Measurements from ENCODE around the gene KCNK3. TPM values are rescaled to one million over a fixed set of nuclear protein-coding genes. Genes with fewer than 3 reads are reported as not detected.

Gene KCNK3
- total and polyA plus RNA-seq, 2 experiments from 2014 or later = not detected

DNA sequence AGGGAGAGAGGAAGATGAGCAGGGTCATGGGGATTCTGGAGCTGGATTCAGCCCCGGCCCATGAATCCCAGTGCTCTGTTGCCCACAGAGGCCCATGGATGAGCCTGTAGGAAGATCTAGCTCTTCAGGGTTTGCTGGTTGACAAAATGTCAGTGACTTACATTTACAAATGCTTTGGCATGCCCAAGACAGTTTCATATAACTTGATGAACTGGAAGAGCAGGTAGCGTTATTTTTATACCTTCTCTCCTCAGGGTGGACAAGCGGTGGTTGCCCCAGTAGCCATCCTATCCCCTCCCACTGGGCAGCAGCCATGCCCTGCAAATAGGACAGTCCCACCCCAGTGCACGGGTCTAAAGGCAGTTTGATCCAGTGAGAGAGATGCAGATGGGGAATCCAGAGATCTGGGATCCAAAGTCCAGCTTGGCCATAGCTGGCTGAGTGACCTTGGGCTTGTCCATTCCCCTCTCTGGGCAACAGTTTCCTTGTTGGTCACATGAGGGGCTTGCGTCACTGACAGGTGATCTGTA, 21.5 kb upstream of the KCNK3 start:
- H3K9me2 ChIP-seq (ENCODE audit: insufficient read depth) = no peaks in the 10 kb centered on the region
- H3K27me3 ChIP-seq (replicated peaks; ENCODE audit: insufficient read depth) = peaks cover 15% of the 10 kb centered on the region; the same call in 1 of the 2 replicates
- in situ Hi-C loops (cut with MboI) = no loop called here
- no peak for DNase-seq
- H3K9me3 ChIP-seq (ENCODE audit: low read depth) = no peaks in the 10 kb centered on the region
- H3K4me2 ChIP-seq (ENCODE audit: unreplicated experiment) = no peak overlapping the region
- no peak overlapping the region for H3K27ac ChIP-seq
- no peak overlapping the region for H2AFZ ChIP-seq
- H3K79me2 ChIP-seq (ENCODE audit: insufficient read depth) = no peaks in the 10 kb centered on the region
- 0 out of 2 replicates have a peak, but pooled peaks cover 6% of the 10 kb centered on the region for H3F3A ChIP-seq (ENCODE audit: insufficient read depth)
- no peaks in the 10 kb centered on the region for H3K36me3 ChIP-seq (ENCODE audit: low read depth)
- H3K4me3 ChIP-seq = no peak overlapping the region
- TF ChIP-seq EZH2phosphoT487 (IDR thresholded peaks at IDR 0.05; ENCODE audit: insufficient read depth, low read depth) = no peak
- TF ChIP-seq EZH2 (IDR thresholded peaks at IDR 0.05; ENCODE audit: insufficient read depth, poor library complexity, severe bottlenecking) = no peak
- no peak overlapping the region for H3K9ac ChIP-seq
- 88 to 92% methylated on average over 5 of the region's 5 CpGs for WGBS, 2 experiments (ENCODE audit: low coverage in 1 of 2, low lambda C conversion rate in 2 of 2, missing lambda C conversion rate in 2 of 2)
- H3K4me1 ChIP-seq (ENCODE audit: insufficient read depth) = peaks cover 14% of the 10 kb centered on the region
- no peaks in the 10 kb centered on the region for H4K20me1 ChIP-seq (ENCODE audit: insufficient read depth)

- no peak overlapping the region for H3K27ac ChIP-seq
- in situ Hi-C loops (cut with MboI) = no loop called here
- DNase-seq = no peak
- H3K9me2 ChIP-seq (ENCODE audit: insufficient read depth) = no peaks in the 10 kb centered on the region
- no peak overlapping the region for H3K9ac ChIP-seq
- 0 out of 2 replicates have a peak, but pooled peaks cover 6% of the 10 kb centered on the region for H3F3A ChIP-seq (ENCODE audit: insufficient read depth)
- no peak overlapping the region for H2AFZ ChIP-seq
- TF ChIP-seq EZH2phosphoT487 (IDR thresholded peaks at IDR 0.05; ENCODE audit: insufficient read depth, low read depth) (no peak), EZH2 (IDR thresholded peaks at IDR 0.05; ENCODE audit: insufficient read depth, poor library complexity, severe bottlenecking) (no peak)
- no peaks in the 10 kb centered on the region for H3K79me2 ChIP-seq (ENCODE audit: insufficient read depth)
- no peak overlapping the region for H3K4me3 ChIP-seq
- no peak overlapping the region for H3K4me2 ChIP-seq (ENCODE audit: unreplicated experiment)
- 74 to 77% methylated on average over 5 of the region's 5 CpGs for WGBS, 2 experiments (ENCODE audit: low coverage in 1 of 2, low lambda C conversion rate in 2 of 2, missing lambda C conversion rate in 2 of 2)
- peaks cover 15% of the 10 kb centered on the region; the same call in 1 of the 2 replicates for H3K27me3 ChIP-seq (replicated peaks; ENCODE audit: insufficient read depth)
- no peaks in the 10 kb centered on the region for H3K36me3 ChIP-seq (ENCODE audit: low read depth)
- no peaks in the 10 kb centered on the region for H4K20me1 ChIP-seq (ENCODE audit: insufficient read depth)
- H3K4me1 ChIP-seq (ENCODE audit: insufficient read depth) = peaks cover 11% of the 10 kb centered on the region
- no peaks in the 10 kb centered on the region for H3K9me3 ChIP-seq (ENCODE audit: low read depth)
These were observed 20.8 kb upstream of the KCNK3 start for GRCh38 chr2:26671691-26672090.

GRCh38 chr2:26672112-26672817, 20.3 kb upstream of the KCNK3 start:
- Histone ChIP-seq H3K36me3 (ENCODE audit: low read depth) (no peaks in the 10 kb centered on the region), H4K20me1 (ENCODE audit: insufficient read depth) (no peaks in the 10 kb centered on the region), H3K9me3 (ENCODE audit: low read depth) (no peaks in the 10 kb centered on the region), H3K27ac (no peak overlapping the region), H3F3A (ENCODE audit: insufficient read depth) (0 out of 2 replicates have a peak, but pooled peaks cover 6% of the 10 kb centered on the region), H3K27me3 (replicated peaks; ENCODE audit: insufficient read depth) (peaks cover 15% of the 10 kb centered on the region; the same call in 1 of the 2 replicates), H3K4me3 (no peak overlapping the region), H3K4me1 (ENCODE audit: insufficient read depth) (peaks cover 11% of the 10 kb centered on the region), H3K79me2 (ENCODE audit: insufficient read depth) (no peaks in the 10 kb centered on the region), H3K9me2 (ENCODE audit: insufficient read depth) (no peaks in the 10 kb centered on the region), H3K9ac (no peak overlapping the region), H3K4me2 (ENCODE audit: unreplicated experiment) (no peak overlapping the region), H2AFZ (no peak overlapping the region)
- TF ChIP-seq EZH2phosphoT487 (IDR thresholded peaks at IDR 0.05; ENCODE audit: insufficient read depth, low read depth) (no peak), EZH2 (IDR thresholded peaks at IDR 0.05; ENCODE audit: insufficient read depth, poor library complexity, severe bottlenecking) (no peak)
- WGBS, 2 experiments (ENCODE audit: low coverage in 1 of 2, low lambda C conversion rate in 2 of 2, missing lambda C conversion rate in 2 of 2) = 56 to 57% methylated on average over 9 to 11 of the region's 11 CpGs
- in situ Hi-C loops (cut with MboI) = no loop called here
- no peak for DNase-seq

DNA sequence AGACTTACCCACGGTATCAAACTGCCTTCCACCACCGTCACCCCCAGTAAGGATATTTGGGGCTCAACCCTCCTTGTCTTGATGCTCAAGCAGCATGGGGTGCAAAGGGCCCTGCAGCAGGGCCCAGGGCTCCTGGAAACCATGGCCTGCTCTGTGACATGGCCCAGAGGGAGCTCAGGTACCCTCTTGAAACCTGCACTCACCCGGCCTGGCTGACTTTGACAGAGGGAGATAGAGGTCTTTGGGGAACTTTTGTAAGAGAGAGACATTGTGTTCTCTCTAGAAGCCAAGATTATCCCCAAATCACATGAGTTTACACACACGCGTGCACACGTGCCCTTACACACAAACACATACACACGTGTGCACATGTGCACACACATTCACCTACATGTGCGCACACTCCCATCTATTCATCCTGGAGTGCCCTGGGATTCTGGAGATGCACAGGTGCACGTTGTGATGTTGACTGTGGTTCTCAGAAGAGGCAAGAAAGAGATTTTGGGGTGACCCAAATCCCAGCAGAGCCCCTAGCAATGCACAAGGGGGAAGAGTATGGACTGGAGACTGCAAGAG, 19.6 kb upstream of the KCNK3 start:
- WGBS, 2 experiments (ENCODE audit: low coverage in 1 of 2, low lambda C conversion rate in 2 of 2, missing lambda C conversion rate in 2 of 2) = 67 to 68% methylated on average over 9 of the region's 9 CpGs
- in situ Hi-C loops (cut with MboI) = no loop called here
- Histone ChIP-seq H3K9ac (no peak overlapping the region), H3K9me3 (ENCODE audit: low read depth) (no peaks in the 10 kb centered on the region), H2AFZ (no peak overlapping the region), H3K4me1 (ENCODE audit: insufficient read depth) (peaks cover 11% of the 10 kb centered on the region), H3K27ac (no peak overlapping the region), H3K36me3 (ENCODE audit: low read depth) (no peaks in the 10 kb centered on the region), H4K20me1 (ENCODE audit: insufficient read depth) (no peaks in the 10 kb centered on the region), H3K4me2 (ENCODE audit: unreplicated experiment) (no peak overlapping the region), H3K27me3 (replicated peaks; ENCODE audit: insufficient read depth) (peaks cover 15% of the 10 kb centered on the region; the same call in 1 of the 2 replicates), H3F3A (ENCODE audit: insufficient read depth) (0 out of 2 replicates have a peak, but pooled peaks cover 6% of the 10 kb centered on the region), H3K79me2 (ENCODE audit: insufficient read depth) (no peaks in the 10 kb centered on the region), H3K9me2 (ENCODE audit: insufficient read depth) (no peaks in the 10 kb centered on the region), H3K4me3 (no peak overlapping the region)
- TF ChIP-seq EZH2 (IDR thresholded peaks at IDR 0.05; ENCODE audit: insufficient read depth, poor library complexity, severe bottlenecking) (no peak), EZH2phosphoT487 (IDR thresholded peaks at IDR 0.05; ENCODE audit: insufficient read depth, low read depth) (no peak)
- no peak for DNase-seq
